Measurements from ENCODE around the gene SLC4A7.
A peak's percentile ranks its signal among the peaks of the same experiment; 100 is the strongest.
"Not testable (repeated sequence)": the region's sequence is repeated elsewhere in the genome, so short reads cannot be mapped to it uniquely, and the experiment has no call there.

The SLC4A7 gene

GRCh38 chr3:27484015-27484844 is at the start of gene SLC4A7:
Gene SLC4A7 (minus strand): TSS chr3:27484384. CDS start chr3:27484126, 258 bp downstream.
- peak; percentile 83 for DNase-seq

DNA sequence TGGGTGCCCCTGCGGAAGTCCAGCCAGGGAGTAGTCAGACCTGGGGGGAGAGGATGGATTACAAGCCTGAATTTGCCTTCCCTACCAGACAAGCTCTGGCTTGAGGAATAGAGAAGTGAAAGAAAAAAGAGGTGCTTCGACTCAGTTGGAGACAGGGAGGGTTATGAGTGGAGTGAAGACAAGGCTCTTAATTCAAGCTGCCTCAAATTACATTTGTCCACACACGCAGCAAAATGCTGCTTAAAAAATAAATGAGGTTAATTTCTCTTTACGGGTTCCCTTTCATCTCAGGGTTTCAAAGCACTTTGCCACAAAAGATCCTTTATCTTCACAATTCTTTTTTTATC is 49.0 kb upstream of the SLC4A7 start:
- no peak for DNase-seq

DNA sequence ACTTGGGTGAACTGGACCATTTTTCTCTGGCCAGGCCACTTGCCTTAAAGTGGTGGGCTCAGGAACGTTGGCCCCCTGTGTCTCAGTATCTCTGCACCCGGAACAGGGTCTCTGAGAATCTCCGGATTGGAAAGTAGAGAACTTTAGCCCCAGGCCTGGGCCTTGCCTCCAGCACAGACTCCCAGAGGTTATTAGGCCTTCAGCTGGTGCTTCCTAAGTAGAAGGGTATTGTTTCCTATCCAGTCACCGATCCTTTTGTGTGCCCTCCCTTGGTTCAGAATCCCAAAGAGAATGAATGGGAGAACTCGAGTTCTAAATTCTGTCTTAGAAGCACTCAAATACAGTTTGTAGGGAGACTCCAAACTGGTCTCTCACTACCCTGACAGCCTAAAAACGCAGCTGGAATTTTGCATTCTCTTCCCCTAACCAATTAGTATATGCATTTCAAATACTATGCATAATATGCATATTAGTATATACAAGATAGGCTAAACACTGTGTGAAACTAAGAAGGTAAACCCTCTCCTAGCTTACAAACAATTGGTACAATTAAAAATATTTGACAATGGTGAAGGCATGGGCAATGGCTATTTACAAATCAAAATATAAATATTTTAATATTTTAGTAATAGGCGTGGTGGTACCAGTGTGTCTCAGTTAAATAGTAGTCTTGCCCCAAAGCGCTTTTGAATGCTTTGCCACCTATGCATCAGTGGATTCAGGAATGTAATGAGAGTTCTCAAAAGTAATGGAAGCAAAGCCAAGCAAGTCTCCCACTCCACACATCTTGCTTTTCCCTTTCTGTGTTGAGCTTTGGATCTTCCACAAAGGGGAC is 48.5 kb upstream of the SLC4A7 start:
- no peak for DNase-seq

GRCh38 chr3:27531193-27531751 is 47.1 kb upstream of the SLC4A7 start:
- not testable (repeated sequence) for DNase-seq

- DNase-seq, result no peak
These were observed 44.6 kb upstream of the SLC4A7 start for GRCh38 chr3:27528791-27529190.

GRCh38 chr3:27526614-27527315 is 42.6 kb upstream of the SLC4A7 start:
- no peak for DNase-seq

- DNase-seq, result no peak
These were observed 37.7 kb upstream of the SLC4A7 start for GRCh38 chr3:27521872-27522265.

- DNase-seq, result no peak
These were observed 37.1 kb upstream of the SLC4A7 start for GRCh38 chr3:27521179-27521871.

DNA sequence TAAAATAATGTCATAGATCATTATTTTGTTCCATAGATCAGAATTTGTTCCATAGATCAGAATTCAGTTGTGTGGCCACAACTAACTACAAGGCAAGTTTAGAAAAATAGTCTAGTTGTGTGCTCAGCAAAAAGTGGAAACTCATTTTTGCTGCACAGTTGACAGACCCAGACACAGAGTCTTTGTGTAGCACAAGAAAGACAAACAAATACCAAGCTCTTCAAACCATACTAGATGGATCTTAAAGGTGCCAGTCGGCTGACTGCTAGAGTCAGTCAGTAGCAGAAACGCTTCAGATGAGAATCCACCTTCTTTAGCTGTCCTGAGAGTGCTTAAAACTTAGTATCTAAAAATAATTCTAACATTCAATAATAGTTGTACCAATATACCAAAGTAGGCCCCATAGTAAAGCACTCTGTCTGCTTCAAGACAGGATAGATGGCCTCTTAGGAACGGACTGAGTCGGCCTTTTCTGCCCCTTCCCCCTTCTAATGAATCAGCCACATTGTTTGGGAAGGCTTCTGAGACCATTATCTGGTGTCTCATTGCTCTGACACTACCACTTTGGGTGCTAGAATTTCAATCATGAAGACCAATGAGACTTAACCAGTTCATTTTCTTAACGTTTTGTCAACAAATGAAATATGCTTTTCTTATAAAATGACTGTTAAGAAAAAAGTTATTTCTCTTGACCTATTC is 27.7 kb upstream of the SLC4A7 start:
- DNase-seq, result no peak

GRCh38 chr3:27509376-27509775 is 25.2 kb upstream of the SLC4A7 start:
- DNase-seq, result peak; percentile 17

DNA sequence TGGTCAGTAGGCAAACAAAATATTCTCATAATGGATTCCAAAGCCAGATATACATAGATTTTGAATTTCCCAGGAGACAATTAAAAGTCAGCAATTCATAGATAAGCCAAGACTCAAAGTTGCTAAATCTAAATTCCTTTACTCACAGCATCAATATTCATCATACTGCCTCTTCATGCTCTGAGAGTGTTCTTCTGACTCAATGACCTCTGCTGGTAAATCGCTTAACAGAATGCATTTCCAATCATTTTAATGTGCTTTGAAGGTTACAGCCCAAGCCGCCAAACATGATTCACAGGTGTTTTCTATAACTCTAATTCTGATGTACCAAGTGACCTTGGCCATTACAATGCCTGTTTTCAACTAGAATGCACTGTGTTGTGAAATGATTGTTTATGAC is 24.2 kb upstream of the SLC4A7 start:
- no peak for DNase-seq

DNA sequence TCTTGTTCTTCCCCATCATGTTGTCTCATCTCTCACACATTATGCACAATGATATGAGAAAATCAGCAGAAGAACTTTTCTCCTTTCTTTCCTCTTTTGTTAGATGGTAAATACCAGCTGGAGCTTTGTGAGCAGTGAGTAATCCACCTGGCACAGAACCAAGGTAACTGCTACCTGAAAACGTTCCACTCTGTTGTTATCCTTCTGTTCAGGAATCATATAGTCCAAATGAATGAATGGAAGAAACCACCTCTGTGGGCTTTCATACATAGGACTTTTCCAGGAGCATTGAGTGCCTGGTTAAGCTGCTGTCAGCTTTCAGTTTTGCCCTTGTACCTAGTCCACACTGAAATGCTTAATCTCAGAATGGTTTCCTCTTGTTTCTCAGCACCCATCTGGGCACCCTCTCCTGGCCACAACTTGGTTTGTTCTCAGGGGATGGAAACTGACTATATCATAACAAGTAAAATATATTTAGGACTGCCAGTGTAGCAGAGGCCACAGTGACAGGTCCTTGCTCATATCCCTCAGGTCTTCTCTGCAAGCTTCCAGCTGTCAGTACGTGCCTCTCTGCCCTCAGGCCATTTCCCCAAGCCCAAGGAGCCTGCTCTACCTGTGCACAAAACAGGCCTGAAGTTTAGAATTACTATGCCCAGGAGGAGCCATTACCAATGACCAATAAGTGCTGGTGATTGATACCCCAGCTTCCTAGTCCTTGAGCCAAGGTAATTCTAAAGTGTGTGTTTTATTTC is 23.5 kb upstream of the SLC4A7 start:
- DNase-seq, result no peak

DNA sequence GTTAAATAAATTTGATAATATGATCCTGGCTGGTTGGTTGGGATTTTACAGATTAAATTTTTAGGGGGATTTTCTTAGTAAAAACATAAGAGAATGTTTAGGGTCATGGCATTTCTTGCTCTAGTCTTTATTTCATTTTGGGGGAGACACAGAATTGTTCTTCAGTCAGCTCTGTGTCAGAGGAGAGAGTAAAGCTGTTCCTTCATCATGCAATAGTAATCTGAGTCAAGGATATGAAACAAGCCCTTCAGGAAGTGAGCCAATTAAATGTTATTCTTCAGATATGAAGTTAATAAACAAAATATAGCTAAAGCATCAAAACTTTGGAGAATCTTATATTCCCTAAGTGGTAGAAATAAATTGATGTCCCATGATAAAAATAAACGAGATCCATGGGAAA is 22.9 kb upstream of the SLC4A7 start:
- DNase-seq, result no peak

DNA sequence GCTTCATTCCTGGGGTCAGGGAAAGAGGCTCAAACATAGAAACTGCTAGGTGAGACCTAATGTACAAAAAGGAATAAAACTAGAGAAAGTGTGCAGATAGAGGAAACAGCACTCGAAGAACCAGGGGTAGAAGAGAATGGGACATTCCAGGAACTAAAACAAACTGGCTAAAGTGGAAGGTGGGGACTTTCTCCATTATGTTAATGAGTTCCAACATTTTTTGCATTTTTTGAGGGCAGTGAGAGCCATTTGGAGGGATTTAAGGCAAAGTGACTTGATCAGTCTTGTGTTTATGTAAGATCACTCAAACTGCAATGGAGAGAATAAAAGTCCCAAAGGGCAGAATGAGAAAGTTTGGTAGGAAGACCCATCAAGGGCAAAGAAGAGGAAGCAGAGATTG is 20.6 kb upstream of the SLC4A7 start:
- DNase-seq, result no peak

GRCh38 chr3:27503526-27503925 is 19.3 kb upstream of the SLC4A7 start:
- no peak for DNase-seq

DNA sequence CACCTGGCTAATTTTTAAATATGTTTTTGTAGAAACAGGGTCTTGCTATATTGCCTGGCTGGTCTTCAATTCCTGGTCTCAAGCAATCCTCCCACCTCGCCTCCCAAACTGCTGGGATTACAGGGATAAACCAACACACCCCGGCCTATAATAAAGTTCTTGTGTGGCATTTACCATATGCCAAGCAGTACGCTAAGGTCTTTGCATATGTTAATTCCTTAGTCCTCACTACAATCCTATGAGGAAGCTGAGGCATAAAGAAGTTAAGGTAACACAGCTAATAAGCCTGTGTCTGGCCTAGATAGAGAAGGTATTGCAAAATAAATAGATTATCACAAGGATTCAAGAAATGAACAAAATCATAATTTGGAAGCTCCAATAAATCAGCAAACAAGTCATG is 17.6 kb upstream of the SLC4A7 start:
- no peak for DNase-seq

DNA sequence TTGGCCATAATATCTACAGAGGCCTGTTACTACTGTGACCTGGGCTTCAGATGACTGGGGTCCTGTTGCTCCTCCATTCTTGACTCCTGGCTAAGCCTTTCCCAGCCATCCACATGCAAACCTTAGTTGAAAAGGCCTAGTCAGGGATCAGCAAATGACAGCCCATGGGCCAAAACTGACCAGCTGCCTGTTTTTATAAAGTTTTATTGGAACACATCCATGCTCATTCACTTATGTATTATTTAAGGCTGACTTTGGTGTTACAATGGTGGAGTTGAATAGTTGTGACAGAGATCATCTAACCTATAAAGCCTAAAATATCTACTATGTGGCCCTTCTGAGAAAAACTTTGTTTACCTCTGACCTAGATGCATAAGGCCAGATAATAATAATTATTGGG is 16.8 kb upstream of the SLC4A7 start:
- no peak for DNase-seq

DNA sequence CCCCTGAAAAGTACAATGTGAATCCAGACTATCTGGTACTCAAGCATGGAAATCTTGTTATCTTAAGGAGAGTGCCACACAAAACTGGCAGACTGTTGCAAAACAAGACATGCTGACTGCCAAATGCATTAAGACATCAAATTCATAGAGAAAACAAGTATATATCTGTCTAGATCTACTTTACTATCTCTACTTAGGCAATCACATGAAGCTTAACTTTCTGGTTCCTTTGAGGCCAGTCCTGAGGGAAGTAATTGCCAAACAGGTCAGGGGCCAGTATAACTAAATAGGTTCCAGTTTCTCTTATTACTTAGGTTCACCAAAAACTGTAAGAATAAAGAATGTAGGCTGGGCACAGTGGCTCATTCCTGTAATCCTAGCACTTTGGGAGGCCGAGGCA is 15.9 kb upstream of the SLC4A7 start:
- DNase-seq, result no peak

DNA sequence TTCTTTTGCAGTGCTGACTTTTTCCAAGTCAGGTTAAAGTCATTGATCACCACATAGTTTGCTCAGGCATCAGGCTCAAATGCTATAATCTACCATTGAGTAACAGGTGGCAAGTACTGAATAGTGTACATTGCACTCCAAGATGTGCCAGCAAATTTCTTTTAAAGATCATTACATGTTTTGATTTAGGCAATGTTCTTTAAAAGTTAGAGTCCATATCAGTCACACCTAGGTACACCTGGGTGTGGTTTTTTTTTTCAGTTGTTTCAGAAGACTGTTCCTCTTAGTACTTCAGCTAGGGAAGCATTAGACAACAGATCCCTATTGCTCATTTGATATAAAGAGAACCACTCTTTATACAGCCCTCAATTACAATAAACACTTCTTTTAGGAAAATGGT is 10.6 kb upstream of the SLC4A7 start:
- DNase-seq, result no peak

GRCh38 chr3:27488821-27489220 is 4.6 kb upstream of the SLC4A7 start:
- no peak for DNase-seq

GRCh38 chr3:27487383-27487782 is 3.2 kb upstream of the SLC4A7 start:
- no peak for DNase-seq

Data from KG1 (cell line).